HuH-7.5 (cell line): ENCODE measurements around the gene PPP4R4.
A peak's percentile ranks its signal among the peaks of the same experiment; 100 is the strongest.
"Not testable (repeated sequence)": the region's sequence is repeated elsewhere in the genome, so short reads cannot be mapped to it uniquely, and the experiment has no call there.

Source experiments
- DNase-seq: peaks from one replicate; pipeline ENCODE4 v3.0.0; 2011; ENCODE audit warnings: low spot score

The PPP4R4 gene

GRCh38 chr14:94276898-94277561 lies 102.9 kb downstream of the PPP4R4 start:
- DNase-seq = not testable (repeated sequence)

DNA sequence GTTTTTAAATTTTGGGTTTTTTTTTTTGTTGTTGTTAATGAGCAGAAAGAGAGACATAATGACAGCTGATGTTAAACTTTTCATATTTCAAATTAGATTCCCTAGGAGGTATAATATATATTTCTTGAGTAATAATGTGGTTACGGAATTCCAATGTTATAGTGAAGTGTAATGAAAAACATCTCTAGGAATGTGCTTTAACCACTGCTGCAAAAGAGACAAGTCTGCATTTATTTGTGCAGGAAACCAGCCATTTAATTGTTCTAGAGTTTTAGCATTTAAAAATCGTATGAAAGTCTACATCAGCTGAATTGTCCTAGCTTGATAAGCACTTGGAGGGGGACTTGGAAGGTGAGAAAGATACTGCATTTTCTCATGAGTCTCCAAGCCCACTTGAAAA lies 104.6 kb downstream of the PPP4R4 start:
- no peak for DNase-seq

- DNase-seq = no peak
Measured at GRCh38 chr14:94282991-94283723, 109.0 kb downstream of the PPP4R4 start.

DNA sequence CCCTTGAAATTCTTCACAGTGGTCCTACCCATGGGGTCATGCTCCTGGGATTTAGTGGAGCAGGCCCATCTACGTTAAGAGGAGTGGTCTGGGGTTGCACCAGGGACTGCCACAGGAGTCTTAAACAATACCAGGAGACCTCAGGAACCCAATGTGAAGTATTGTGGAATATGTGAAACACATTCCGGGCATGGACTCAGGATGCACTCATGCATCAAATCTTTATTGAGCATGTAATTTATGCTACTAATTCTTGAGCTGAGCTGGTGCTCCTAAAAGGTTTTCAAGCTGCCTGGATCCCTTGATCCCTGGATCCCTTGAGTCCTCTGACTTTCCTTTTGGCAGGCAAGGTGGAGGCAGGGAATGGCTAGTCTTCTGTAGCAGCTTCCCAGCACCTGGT lies 110.1 kb downstream of the PPP4R4 start:
- no peak for DNase-seq

DNA sequence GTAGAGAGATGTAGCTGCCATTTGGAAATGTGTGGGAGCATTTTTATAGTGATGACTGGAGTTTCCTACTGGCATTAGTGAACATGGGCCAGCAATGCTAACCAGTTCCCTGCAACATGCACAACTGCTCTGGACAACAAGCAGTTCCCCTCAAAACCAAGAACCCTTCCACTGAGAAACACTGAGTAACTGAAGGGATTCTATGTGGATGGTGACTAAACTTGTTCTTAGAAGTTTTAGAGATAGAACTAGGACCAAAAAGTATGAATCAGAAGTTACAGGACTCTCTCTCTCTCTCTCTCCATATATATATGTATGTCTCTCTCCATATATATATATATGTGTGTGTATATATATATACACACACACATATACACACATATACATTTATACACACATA lies 111.0 kb downstream of the PPP4R4 start:
- no peak for DNase-seq

GRCh38 chr14:94288610-94289465 lies 114.7 kb downstream of the PPP4R4 start:
- DNase-seq = no peak

- DNase-seq = no peak
Measured at GRCh38 chr14:94290197-94290596, 116.1 kb downstream of the PPP4R4 start.

GRCh38 chr14:94291159-94291905 lies 117.2 kb downstream of the PPP4R4 start:
- DNase-seq = no peak

- no peak for DNase-seq
Measured at GRCh38 chr14:94291906-94292525, 117.9 kb downstream of the PPP4R4 start.

- DNase-seq = no peak
Measured at GRCh38 chr14:94292526-94292871, 118.4 kb downstream of the PPP4R4 start.

- DNase-seq = peak; percentile 58
Measured at GRCh38 chr14:94292872-94293577, 118.9 kb downstream of the PPP4R4 start, which contains the start of gene SERPINA10. Gene SERPINA10, minus strand, starts transcription at chr14:94293268. Its CDS starts 2,675 bp downstream, at chr14:94290593.

- no peak for DNase-seq
Measured at GRCh38 chr14:94293578-94293924, 119.4 kb downstream of the PPP4R4 start.

- DNase-seq = no peak
Measured at GRCh38 chr14:94295360-94296180, 121.4 kb downstream of the PPP4R4 start.

DNA sequence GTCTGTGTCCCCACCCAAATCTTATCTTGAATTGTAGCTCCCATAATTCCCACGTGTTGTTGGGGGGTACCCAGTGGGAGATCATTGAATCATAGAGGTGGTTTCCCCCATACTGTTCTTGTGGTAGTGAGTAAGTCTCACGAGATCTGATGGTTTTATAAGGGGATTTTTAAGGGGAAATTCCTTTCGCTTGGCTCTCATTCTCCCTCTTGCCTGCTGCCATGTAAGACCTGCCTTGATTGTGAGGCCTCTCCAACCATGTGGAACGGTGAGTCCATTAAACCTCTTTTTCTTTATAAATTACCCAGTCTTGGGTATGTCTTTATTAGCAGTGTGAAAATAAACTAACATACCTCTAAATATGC lies 122.0 kb downstream of the PPP4R4 start:
- DNase-seq = not testable (repeated sequence)

- DNase-seq = no peak
Measured at GRCh38 chr14:94298130-94298529, 124.0 kb downstream of the PPP4R4 start.

- DNase-seq = no peak
Measured at GRCh38 chr14:94303111-94303510, 129.0 kb downstream of the PPP4R4 start.

GRCh38 chr14:94304243-94304642 lies 130.1 kb downstream of the PPP4R4 start:
- DNase-seq = no peak

DNA sequence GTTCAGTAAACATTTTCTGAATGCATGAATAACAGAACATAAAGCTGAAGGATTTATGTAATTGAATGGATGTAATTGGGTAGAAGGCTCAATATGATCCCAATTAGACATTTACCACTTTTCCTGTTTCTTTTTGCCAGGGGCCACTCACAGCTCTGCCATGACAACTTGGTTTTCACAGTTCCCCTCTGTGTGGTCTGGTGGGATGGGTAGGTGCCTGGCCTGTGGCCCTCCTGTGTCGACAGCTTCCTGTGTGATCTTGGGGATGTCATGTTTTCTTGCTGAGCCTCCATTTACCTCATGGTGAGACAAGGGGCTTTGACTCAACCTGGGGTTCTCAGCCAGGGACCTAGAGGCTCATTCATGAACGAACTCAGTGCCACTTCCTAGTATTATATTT lies 131.5 kb downstream of the PPP4R4 start:
- DNase-seq = no peak

GRCh38 chr14:94306047-94306978 lies 132.2 kb downstream of the PPP4R4 start:
- DNase-seq = no peak
